SK-N-SH (cell line): Measurements from ENCODE around the gene BNIP5. TPM values are rescaled to one million over a fixed set of nuclear protein-coding genes. Genes with fewer than 3 reads are reported as not detected.
A peak's percentile ranks its signal among the peaks of the same experiment; 100 is the strongest.

Experiments used
- CTCF ChIA-PET: fragments of 300-600, 350-600 bp; formaldehyde crosslinking; extraction: SDS; loops from one replicate; lab custom pipeline; 2021; lab: Yijun Ruan, JAX
- POLR2A ChIA-PET: fragments of 350-600 bp; sonication (Branson Sonifier 250); formaldehyde crosslinking; extraction: SDS; loops from one replicate; lab custom pipeline; 2020; ENCODE audit warnings: antibody characterized with exemption, inconsistent platforms; lab: Yijun Ruan, JAX
- DNase-seq: peaks from one replicate; pipeline ENCODE4 v3.0.0; 2012
- H2AFZ ChIP-seq: fragments of 200-600 bp; sonication (generic); 2 replicates; pipeline ENCODE4 v1.8.1; 2016; ENCODE audit warnings: antibody characterized with exemption, mild to moderate bottlenecking, low read depth
- H3F3A ChIP-seq: fragments of 200-600 bp; sonication (generic); replicated peaks from 2 replicates; pipeline ENCODE3; 2016; ENCODE audit warnings: antibody characterized with exemption, mild to moderate bottlenecking; ENCODE audit not compliant: insufficient read depth
- H3K27ac ChIP-seq, 2 experiments: fragments of 200-500 bp in 1 of 2; fragments of 200-600 bp in 1 of 2; sonication (Bioruptor generic) in 1 of 2; sonication (generic), shearing (Covaris generic) in 1 of 2; 2 replicates each; pipeline versions ENCODE4 v1.5.1 to v1.6.1; 2014 to 2016; ENCODE audit warnings: low read depth in 2 of 2, inconsistent platforms in 1 of 2, low read length in 1 of 2, mild to moderate bottlenecking in 1 of 2, mixed read lengths in 1 of 2
- H3K27me3 ChIP-seq: fragments of 200-600 bp; sonication (generic), shearing (Covaris generic); 2 replicates; pipeline ENCODE4 v1.6.1; 2016; ENCODE audit warnings: mixed run types; ENCODE audit not compliant: insufficient read depth
- H3K36me3 ChIP-seq, 2 experiments: fragments of 200-500 bp in 1 of 2; fragments of 200-600 bp in 1 of 2; sonication (Bioruptor generic) in 1 of 2; sonication (generic) in 1 of 2; replicated peaks in 1 of 2; 2 replicates each; pipeline versions ENCODE3 to v1.5.1; 2014 to 2016; ENCODE audit warnings: low read length in 1 of 2, mild to moderate bottlenecking in 1 of 2; ENCODE audit not compliant: insufficient read depth in 2 of 2, control insufficient read depth in 1 of 2
- H3K4me1 ChIP-seq, 2 experiments: fragments of 200-500 bp in 1 of 2; fragments of 200-600 bp in 1 of 2; sonication (Bioruptor generic) in 1 of 2; sonication (generic), shearing (Covaris generic) in 1 of 2; 2 replicates each; pipeline versions ENCODE4 v1.5.1 to v1.6.1; 2014 to 2016; ENCODE audit warnings: low read depth in 1 of 2, low read length in 1 of 2, mixed run types in 1 of 2; ENCODE audit not compliant: insufficient read depth in 2 of 2, control insufficient read depth in 1 of 2
- H3K4me2 ChIP-seq: fragments of 200-600 bp; sonication (generic), shearing (Covaris generic); 2 replicates; pipeline ENCODE4 v1.6.1; 2017; ENCODE audit warnings: mixed run types
- H3K4me3 ChIP-seq, 2 experiments: fragments of 200-500 bp in 1 of 2; fragments of 200-600 bp in 1 of 2; sonication (Bioruptor generic) in 1 of 2; sonication (generic), shearing (Covaris generic) in 1 of 2; 2 replicates each; pipeline versions ENCODE4 v1.5.1 to v1.8.1; 2014 to 2016; ENCODE audit warnings: low read depth in 2 of 2, inconsistent platforms in 1 of 2, low read length in 1 of 2, mild to moderate bottlenecking in 1 of 2, mixed read lengths in 1 of 2, moderate library complexity in 1 of 2
- H3K79me2 ChIP-seq: fragments of 200-600 bp; sonication (generic); 2 replicates; pipeline ENCODE4 v1.8.1; 2017; ENCODE audit warnings: mild to moderate bottlenecking; ENCODE audit not compliant: insufficient read depth
- H3K9ac ChIP-seq: fragments of 200-600 bp; sonication (generic); 2 replicates; pipeline ENCODE4 v1.6.1; 2017; ENCODE audit warnings: mixed run types
- H3K9me2 ChIP-seq: fragments of 200-600 bp; sonication (generic); 2 replicates; pipeline ENCODE4 v1.6.1; 2017; ENCODE audit warnings: mixed run types
- H3K9me3 ChIP-seq: fragments of 200-600 bp; sonication (generic); 2 replicates; pipeline ENCODE4 v1.6.1; 2017; ENCODE audit warnings: mixed run types, mild to moderate bottlenecking, moderate library complexity
- H4K20me1 ChIP-seq: fragments of 200-600 bp; sonication (generic); 2 replicates; pipeline ENCODE4 v1.6.1; 2017; ENCODE audit warnings: mild to moderate bottlenecking, mixed run types; ENCODE audit not compliant: insufficient read depth
- ELF1 ChIP-seq: IDR thresholded peaks from 2 replicates; pipeline ENCODE4 v1.4.0; 2012
- EP300 ChIP-seq, 2 experiments: IDR thresholded peaks; 2 replicates each; pipeline versions ENCODE4 v1.4.0 to v1.6.1; 2012; ENCODE audit warnings: borderline replicate concordance in 1 of 2, low read depth in 1 of 2, low read length in 1 of 2
- EZH2phosphoT487 ChIP-seq: fragments of 200-600 bp; sonication (generic); IDR thresholded peaks from 2 replicates; pipeline ENCODE4 v1.6.1; 2017; ENCODE audit warnings: low read depth, mixed run types, mild to moderate bottlenecking, antibody characterized with exemption, moderate library complexity, borderline replicate concordance
- FOSL2 ChIP-seq: IDR thresholded peaks from 2 replicates; pipeline ENCODE4 v1.4.0; 2012; ENCODE audit warnings: low read depth, mild to moderate bottlenecking, moderate library complexity, borderline replicate concordance
- FOXJ3 ChIP-seq: sonication (generic); formaldehyde crosslinking; IDR thresholded peaks from 2 replicates; pipeline ENCODE4 v1.5.1; 2020; ENCODE audit warnings: mild to moderate bottlenecking, missing genetic modification reagents
- FOXM1 ChIP-seq: IDR thresholded peaks from 2 replicates; pipeline ENCODE4 v1.4.0; 2012; ENCODE audit warnings: low read depth, mild to moderate bottlenecking
- GABPA ChIP-seq: IDR thresholded peaks from 2 replicates; pipeline ENCODE4 v1.4.0; 2012; ENCODE audit warnings: low read depth, mild to moderate bottlenecking
- GATA2 ChIP-seq: sonication (generic); formaldehyde crosslinking; IDR thresholded peaks from 2 replicates; pipeline ENCODE4 v1.5.0; 2020; ENCODE audit warnings: mild to moderate bottlenecking, missing genetic modification reagents
- JUND ChIP-seq: IDR thresholded peaks from 2 replicates; pipeline ENCODE4 v1.4.0; 2012
- MEF2A ChIP-seq: IDR thresholded peaks from 2 replicates; pipeline ENCODE4 v1.4.0; 2012; ENCODE audit warnings: low read depth, borderline replicate concordance
- NRF1 ChIP-seq: IDR thresholded peaks from 2 replicates; pipeline ENCODE4 v1.6.1; 2012; ENCODE audit warnings: low read depth, mild to moderate bottlenecking, low read length
- POLR2AphosphoS5 ChIP-seq: IDR thresholded peaks from 2 replicates; pipeline ENCODE4 v1.6.1; 2012; ENCODE audit warnings: low read depth, low read length
- RAD21 ChIP-seq: IDR thresholded peaks from 2 replicates; pipeline ENCODE4 v1.6.1; 2012; ENCODE audit warnings: mild to moderate bottlenecking, low read length
- RCOR1 ChIP-seq: fragments of 150-350 bp; IDR thresholded peaks from 2 replicates; pipeline ENCODE4 v1.6.1; 2017; ENCODE audit warnings: antibody characterized with exemption, low read length
- RFX5 ChIP-seq: IDR thresholded peaks from 2 replicates; pipeline ENCODE4 v1.6.1; 2012; ENCODE audit warnings: mild to moderate bottlenecking, improper control_type of control experiment, low read length
- RXRA ChIP-seq: IDR thresholded peaks from 2 replicates; pipeline ENCODE4 v1.4.0; 2012; ENCODE audit warnings: low read depth, mild to moderate bottlenecking, borderline replicate concordance
- SIN3A ChIP-seq: IDR thresholded peaks from 2 replicates; pipeline ENCODE4 v1.6.1; 2012; ENCODE audit warnings: low read depth, mild to moderate bottlenecking, low read length, moderate library complexity, borderline replicate concordance
- TCF12 ChIP-seq: IDR thresholded peaks from 2 replicates; pipeline ENCODE4 v1.4.0; 2012
- TEAD4 ChIP-seq: IDR thresholded peaks from 2 replicates; pipeline ENCODE4 v1.4.0; 2012; ENCODE audit warnings: mild to moderate bottlenecking, borderline replicate concordance; ENCODE audit not compliant: insufficient read depth
- WGBS: methylation state at CpG from one replicate; pipeline ENCODE4 v1.1.6; 2017; ENCODE audit warnings: low lambda C conversion rate; 5-methylcytosine and 5-hydroxymethylcytosine counted together
- polyA plus RNA-seq, 3 experiments: library from polyadenylated mRNA; depleted of rRNA; stranded (reverse); fragments of >200 nt; gene quantifications; 2 replicates each; pipeline ENCODE4 v1.2.3, GENCODE V29; 2012
- TF ChIP-seq, protein P1 (sequence below): fragments of 200-600 bp; sonication (generic); IDR thresholded peaks from 2 replicates; pipeline ENCODE4 v1.6.1; 2017; ENCODE audit warnings: antibody characterized with exemption, mild to moderate bottlenecking, moderate library complexity
- TF ChIP-seq, protein P2 (sequence below): IDR thresholded peaks from 2 replicates; pipeline ENCODE4 v1.4.0; 2012; ENCODE audit warnings: low read depth, borderline replicate concordance
- TF ChIP-seq, protein P3 (sequence below): IDR thresholded peaks from 2 replicates; pipeline ENCODE4 v1.4.0; 2012; ENCODE audit warnings: low read depth, borderline replicate concordance
- TF ChIP-seq, protein P4 (sequence below): IDR thresholded peaks from 2 replicates; pipeline ENCODE4 v1.4.0; 2012; ENCODE audit warnings: low read depth

BNIP5 gene
- polyA plus RNA-seq, 1 of the 3 experiments (the other 2 are of a cell fraction): not detected

DNA sequence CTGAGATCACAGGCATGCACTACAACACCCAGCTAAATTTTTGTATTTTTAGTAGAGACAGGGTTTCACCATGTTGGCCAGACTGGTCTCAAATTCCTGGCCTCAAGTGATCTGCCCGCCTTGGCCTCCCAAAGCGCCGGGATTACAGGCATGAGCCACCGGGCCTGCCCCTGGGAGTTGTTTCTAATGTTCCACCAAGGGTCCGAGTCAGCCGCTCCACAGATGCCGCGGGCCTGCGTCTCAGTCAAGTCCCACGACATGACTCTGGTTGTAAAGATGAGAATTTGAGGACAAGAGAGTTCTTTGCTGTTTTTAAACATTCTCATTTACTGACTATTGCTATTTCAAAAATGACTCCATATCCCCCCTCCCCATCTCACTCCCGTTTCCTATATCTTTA, 30.8 kb downstream of the BNIP5 start:
- H3K4me3 ChIP-seq: no peak overlapping the region
- no peaks in the 10 kb centered on the region; a peak in 1 of 4 replicates for H3K4me1 ChIP-seq
- no peaks in the 10 kb centered on the region for H3K36me3 ChIP-seq
- H3K9me2 ChIP-seq: no peaks in the 10 kb centered on the region
- ChIA-PET CTCF (interaction anchor here (1.4 to 10.0 kb wide), 5 partner anchors 9 to 54 kb away, joined by 4 to 161 read pairs (median 123); no protein-coding TSS in a partner anchor), POLR2A (no interaction called here)
- no peak overlapping the region for H2AFZ ChIP-seq
- H3K79me2 ChIP-seq: no peaks in the 10 kb centered on the region
- H3K9me3 ChIP-seq: no peaks in the 10 kb centered on the region
- TF ChIP-seq RXRA (no peak), TEAD4 (no peak)
- DNase-seq: no peak
- WGBS: 82% methylated on average over 11 of the region's 11 CpGs
- no peaks in the 10 kb centered on the region for H3F3A ChIP-seq
- H3K4me2 ChIP-seq: no peak overlapping the region
- 0 out of 2 replicates have a peak, but pooled peaks cover 8% of the 10 kb centered on the region for H3K27me3 ChIP-seq
- H3K9ac ChIP-seq: no peak overlapping the region
- no peak overlapping the region for H3K27ac ChIP-seq
- no peaks in the 10 kb centered on the region for H4K20me1 ChIP-seq

DNA sequence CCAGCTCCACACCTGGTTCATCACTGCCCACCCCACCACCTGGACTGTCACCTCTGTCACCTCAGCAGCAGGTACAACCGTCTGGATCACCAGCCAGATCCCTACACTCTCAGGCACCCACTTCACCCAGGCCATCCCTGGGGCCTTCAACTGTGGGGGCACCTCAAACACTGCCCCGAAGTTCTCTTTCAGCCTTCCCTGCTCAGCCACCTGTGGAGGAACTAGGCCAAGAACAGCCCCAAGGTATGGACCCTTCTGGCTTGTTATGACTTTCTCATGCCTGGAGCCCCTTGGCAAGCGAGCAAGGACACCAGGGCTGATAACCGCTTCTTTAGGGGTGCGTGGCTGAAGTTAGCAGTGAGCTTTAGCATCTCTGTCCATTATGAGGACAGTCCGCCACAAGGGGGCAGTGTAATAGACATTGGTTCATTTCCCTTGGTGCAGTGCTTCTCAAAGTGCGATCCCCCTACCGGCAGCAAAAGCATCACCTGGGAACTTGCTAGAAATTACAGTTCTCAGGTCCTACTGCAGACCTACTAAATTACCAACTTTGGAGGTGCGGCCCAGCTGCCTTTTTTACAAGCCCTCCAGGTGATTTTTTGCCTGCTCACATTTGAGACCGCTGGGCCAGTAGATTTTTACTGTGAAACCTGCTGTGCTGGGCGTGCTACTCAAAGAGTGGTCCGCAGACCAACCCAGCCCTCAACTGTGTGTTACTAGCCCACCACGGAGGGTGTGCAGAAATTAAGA, 34.3 kb downstream of the BNIP5 start:
- H3K27me3 ChIP-seq: no peaks in the 10 kb centered on the region
- CTCF ChIA-PET: interaction anchor here (0.5 to 10.0 kb wide), 55 partner anchors 14 to 562 kb away, joined by 3 to 161 read pairs (median 4); partner anchors contain the start of genes ETV7, MAPK13 and MAPK14
- H4K20me1 ChIP-seq: no peaks in the 10 kb centered on the region
- peak overlapping the region in 1 of 2 experiments; percentile 21; a peak in 1 of 4 replicates for H3K4me3 ChIP-seq
- H2AFZ ChIP-seq: no peak overlapping the region
- H3F3A ChIP-seq: no peaks in the 10 kb centered on the region
- no peaks in the 10 kb centered on the region for H3K9me2 ChIP-seq
- no peak overlapping the region for H3K27ac ChIP-seq
- H3K4me1 ChIP-seq: no peaks in the 10 kb centered on the region; a peak in 1 of 4 replicates
- no peak overlapping the region for H3K9ac ChIP-seq
- DNase-seq: peak; percentile 82
- H3K36me3 ChIP-seq: no peaks in the 10 kb centered on the region
- WGBS: 31% methylated on average over 12 of the region's 13 CpGs
- H3K79me2 ChIP-seq: no peaks in the 10 kb centered on the region
- POLR2A ChIA-PET: no interaction called here
- no peak overlapping the region for H3K4me2 ChIP-seq
- H3K9me3 ChIP-seq: no peaks in the 10 kb centered on the region
- TF ChIP-seq GABPA (no peak), ELF1 (no peak), FOSL2 (no peak), TCF12 (no peak), JUND (no peak), MEF2A (no peak), NRF1 (no peak; the same call in 1 of the 2 replicates), EZH2phosphoT487 (no peak), RCOR1 (0 out of 2 replicates have a peak, but pooled peaks have one; percentile 31), RXRA (no peak), TEAD4 (no peak), SIN3A (no peak), GATA2 (CRISPR knock-in tag) (no peak), FOXM1 (no peak), FOXJ3 (CRISPR knock-in tag) (no peak), POLR2AphosphoS5 (no peak), EP300 (IDR thresholded peaks at IDR 0.05; ENCODE audit: borderline replicate concordance in 1 of 2, low read depth in 1 of 2, low read length in 1 of 2) (no peak), RFX5 (peak; percentile 46; the same call in 1 of the 2 replicates), RAD21 (peak; percentile 77)
- TF ChIP-seq, protein P1, sequence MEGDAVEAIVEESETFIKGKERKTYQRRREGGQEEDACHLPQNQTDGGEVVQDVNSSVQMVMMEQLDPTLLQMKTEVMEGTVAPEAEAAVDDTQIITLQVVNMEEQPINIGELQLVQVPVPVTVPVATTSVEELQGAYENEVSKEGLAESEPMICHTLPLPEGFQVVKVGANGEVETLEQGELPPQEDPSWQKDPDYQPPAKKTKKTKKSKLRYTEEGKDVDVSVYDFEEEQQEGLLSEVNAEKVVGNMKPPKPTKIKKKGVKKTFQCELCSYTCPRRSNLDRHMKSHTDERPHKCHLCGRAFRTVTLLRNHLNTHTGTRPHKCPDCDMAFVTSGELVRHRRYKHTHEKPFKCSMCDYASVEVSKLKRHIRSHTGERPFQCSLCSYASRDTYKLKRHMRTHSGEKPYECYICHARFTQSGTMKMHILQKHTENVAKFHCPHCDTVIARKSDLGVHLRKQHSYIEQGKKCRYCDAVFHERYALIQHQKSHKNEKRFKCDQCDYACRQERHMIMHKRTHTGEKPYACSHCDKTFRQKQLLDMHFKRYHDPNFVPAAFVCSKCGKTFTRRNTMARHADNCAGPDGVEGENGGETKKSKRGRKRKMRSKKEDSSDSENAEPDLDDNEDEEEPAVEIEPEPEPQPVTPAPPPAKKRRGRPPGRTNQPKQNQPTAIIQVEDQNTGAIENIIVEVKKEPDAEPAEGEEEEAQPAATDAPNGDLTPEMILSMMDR: peak; percentile 96
- TF ChIP-seq, protein P2, sequence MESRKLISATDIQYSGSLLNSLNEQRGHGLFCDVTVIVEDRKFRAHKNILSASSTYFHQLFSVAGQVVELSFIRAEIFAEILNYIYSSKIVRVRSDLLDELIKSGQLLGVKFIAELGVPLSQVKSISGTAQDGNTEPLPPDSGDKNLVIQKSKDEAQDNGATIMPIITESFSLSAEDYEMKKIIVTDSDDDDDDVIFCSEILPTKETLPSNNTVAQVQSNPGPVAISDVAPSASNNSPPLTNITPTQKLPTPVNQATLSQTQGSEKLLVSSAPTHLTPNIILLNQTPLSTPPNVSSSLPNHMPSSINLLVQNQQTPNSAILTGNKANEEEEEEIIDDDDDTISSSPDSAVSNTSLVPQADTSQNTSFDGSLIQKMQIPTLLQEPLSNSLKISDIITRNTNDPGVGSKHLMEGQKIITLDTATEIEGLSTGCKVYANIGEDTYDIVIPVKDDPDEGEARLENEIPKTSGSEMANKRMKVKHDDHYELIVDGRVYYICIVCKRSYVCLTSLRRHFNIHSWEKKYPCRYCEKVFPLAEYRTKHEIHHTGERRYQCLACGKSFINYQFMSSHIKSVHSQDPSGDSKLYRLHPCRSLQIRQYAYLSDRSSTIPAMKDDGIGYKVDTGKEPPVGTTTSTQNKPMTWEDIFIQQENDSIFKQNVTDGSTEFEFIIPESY: no peak
- TF ChIP-seq, protein P3, sequence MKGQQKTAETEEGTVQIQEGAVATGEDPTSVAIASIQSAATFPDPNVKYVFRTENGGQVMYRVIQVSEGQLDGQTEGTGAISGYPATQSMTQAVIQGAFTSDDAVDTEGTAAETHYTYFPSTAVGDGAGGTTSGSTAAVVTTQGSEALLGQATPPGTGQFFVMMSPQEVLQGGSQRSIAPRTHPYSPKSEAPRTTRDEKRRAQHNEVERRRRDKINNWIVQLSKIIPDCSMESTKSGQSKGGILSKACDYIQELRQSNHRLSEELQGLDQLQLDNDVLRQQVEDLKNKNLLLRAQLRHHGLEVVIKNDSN: no peak
- TF ChIP-seq, protein P4, sequence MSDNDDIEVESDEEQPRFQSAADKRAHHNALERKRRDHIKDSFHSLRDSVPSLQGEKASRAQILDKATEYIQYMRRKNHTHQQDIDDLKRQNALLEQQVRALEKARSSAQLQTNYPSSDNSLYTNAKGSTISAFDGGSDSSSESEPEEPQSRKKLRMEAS: no peak
